Measurements from ENCODE around the gene EBI3. TPM values are rescaled to one million over a fixed set of nuclear protein-coding genes. Genes with fewer than 3 reads are reported as not detected.
A peak's percentile ranks its signal among the peaks of the same experiment; 100 is the strongest.

Gene EBI3
- total and polyA plus RNA-seq, 4 experiments from 2014 or later: 0.26 TPM; not detected in 3

- CTCF ChIA-PET (ENCODE audit: partially characterized antibody): interaction anchor here (0.7 to 1.1 kb wide), 6 partner anchors 20 to 224 kb away, joined by 3 to 6 read pairs (median 3); partner anchors contain the start of gene SH3GL1
- Mint-ChIP-seq H3K27me3 (peaks cover 0 to 2% of the 10 kb centered on the region in 2 donors), H3K4me1 (peaks cover 6 to 31% (median 20%) of the 10 kb centered on the region in 4 donors), H3K27ac (peak within 1 kb of the TSS; percentile 97 to 100 (median 99)), H3K36me3 (peaks cover 26 to 37% of the 10 kb centered on the region in 2 donors), H3K9me3 (peaks cover 0 to 12% (median 5%) of the 10 kb centered on the region in 8 donors), H3K4me3 (peak within 1 kb of the TSS; percentile 91 to 98 (median 96))
- H3K27me3 ChIP-seq (ENCODE audit: insufficient read depth, low read length): no peaks in the 10 kb centered on the region
- peak; percentile 98 to 100 (median 99) for DNase-seq
- peak within 1 kb of the TSS; percentile 99 for H3K27ac ChIP-seq (ENCODE audit: low read depth, low read length)
- POLR2A ChIA-PET (ENCODE audit: partially characterized antibody): interaction anchor here (0.7 to 3.2 kb wide), 30 partner anchors 10 to 1406 kb away, joined by 3 to 36 read pairs (median 4); partner anchors contain the start of genes CHAF1A, DPP9, EEF2 and HDGFL2
- H3K4me1 ChIP-seq (ENCODE audit: insufficient read depth, low read length): peaks cover 16% of the 10 kb centered on the region
- intact Hi-C loops (cut with micrococcal nuclease): loop anchor here (1.0 kb wide), 7 partner anchors 65 to 240 kb away; partner anchors contain the start of genes ANKRD24, CHAF1A, MPND and PIAS4
- H3K9me3 ChIP-seq (ENCODE audit: control insufficient read depth in 1 of 2, low read length in 2 of 2): no peaks in the 10 kb centered on the region
- H3K4me3 ChIP-seq (ENCODE audit: low read length in 2 of 2): peak within 1 kb of the TSS; percentile 88 to 89
- peaks cover 38% of the 10 kb centered on the region for H3K36me3 ChIP-seq (ENCODE audit: insufficient read depth, low read length)
These were observed 17.7 kb downstream of the EBI3 start, which contains the start of gene YJU2 for GRCh38 chr19:4246767-4247593. Gene YJU2 (plus strand): TSS chr19:4247080. CDS start chr19:4247147, 67 bp downstream.

GRCh38 chr19:4256563-4256962 lies 27.2 kb downstream of the EBI3 start:
- peaks cover 46 to 61% of the 10 kb centered on the region in 2 donors for H3K36me3 Mint-ChIP-seq
- H3K4me1 ChIP-seq (ENCODE audit: insufficient read depth, low read length): no peaks in the 10 kb centered on the region
- H3K36me3 ChIP-seq (ENCODE audit: insufficient read depth, low read length): peaks cover 46% of the 10 kb centered on the region
- POLR2A ChIA-PET (ENCODE audit: partially characterized antibody): no interaction called here
- no peak overlapping the region for H3K4me3 Mint-ChIP-seq
- H3K9me3 ChIP-seq (ENCODE audit: control insufficient read depth in 1 of 2, low read length in 2 of 2): no peaks in the 10 kb centered on the region
- no peaks in the 10 kb centered on the region for H3K27me3 Mint-ChIP-seq
- CTCF ChIA-PET (ENCODE audit: partially characterized antibody): interaction anchor here (1.4 kb wide), 1 partner anchor 10 kb away, joined by 10 read pairs; no protein-coding TSS in a partner anchor
- H3K27ac ChIP-seq (ENCODE audit: low read depth, low read length): no peak overlapping the region
- peaks cover 0 to 5% (median 0%) of the 10 kb centered on the region in 8 donors for H3K9me3 Mint-ChIP-seq
- no peak overlapping the region for H3K4me3 ChIP-seq (ENCODE audit: low read length in 2 of 2)
- peaks cover 0 to 4% (median 3%) of the 10 kb centered on the region in 4 donors for H3K4me1 Mint-ChIP-seq
- intact Hi-C loops (cut with micrococcal nuclease): no loop called here
- DNase-seq: no peak
- H3K27me3 ChIP-seq (ENCODE audit: insufficient read depth, low read length): no peaks in the 10 kb centered on the region
- H3K27ac Mint-ChIP-seq: peak overlapping the region in 1 of 7 donors; percentile 38

GRCh38 chr19:4257025-4257424 lies 27.7 kb downstream of the EBI3 start:
- Histone ChIP-seq H3K9me3 (ENCODE audit: control insufficient read depth in 1 of 2, low read length in 2 of 2) (no peaks in the 10 kb centered on the region), H3K4me1 (ENCODE audit: insufficient read depth, low read length) (no peaks in the 10 kb centered on the region), H3K4me3 (ENCODE audit: low read length in 2 of 2) (no peak overlapping the region), H3K36me3 (ENCODE audit: insufficient read depth, low read length) (peaks cover 45% of the 10 kb centered on the region), H3K27ac (ENCODE audit: low read depth, low read length) (no peak overlapping the region), H3K27me3 (ENCODE audit: insufficient read depth, low read length) (no peaks in the 10 kb centered on the region)
- Mint-ChIP-seq H3K36me3 (peaks cover 46 to 60% of the 10 kb centered on the region in 2 donors), H3K27me3 (no peaks in the 10 kb centered on the region), H3K4me3 (no peak overlapping the region), H3K27ac (peak overlapping the region in 1 of 7 donors; percentile 38), H3K9me3 (peaks cover 0 to 5% (median 0%) of the 10 kb centered on the region in 8 donors), H3K4me1 (peaks cover 0 to 4% (median 3%) of the 10 kb centered on the region in 4 donors)
- POLR2A ChIA-PET (ENCODE audit: partially characterized antibody): no interaction called here
- no peak for DNase-seq
- CTCF ChIA-PET (ENCODE audit: partially characterized antibody): interaction anchor here (1.4 kb wide), 1 partner anchor 10 kb away, joined by 10 read pairs; no protein-coding TSS in a partner anchor
- intact Hi-C loops (cut with micrococcal nuclease): no loop called here

GRCh38 chr19:4258181-4258580 lies 28.9 kb downstream of the EBI3 start:
- Histone ChIP-seq H3K4me3 (ENCODE audit: low read length in 2 of 2) (no peak overlapping the region), H3K36me3 (ENCODE audit: insufficient read depth, low read length) (peaks cover 40% of the 10 kb centered on the region), H3K27ac (ENCODE audit: low read depth, low read length) (no peak overlapping the region), H3K27me3 (ENCODE audit: insufficient read depth, low read length) (no peaks in the 10 kb centered on the region), H3K4me1 (ENCODE audit: insufficient read depth, low read length) (no peaks in the 10 kb centered on the region), H3K9me3 (ENCODE audit: control insufficient read depth in 1 of 2, low read length in 2 of 2) (no peaks in the 10 kb centered on the region)
- peaks cover 0 to 5% (median 3%) of the 10 kb centered on the region in 4 donors for H3K4me1 Mint-ChIP-seq
- no peak overlapping the region for H3K27ac Mint-ChIP-seq
- no peak for DNase-seq
- intact Hi-C loops (cut with micrococcal nuclease): no loop called here
- CTCF ChIA-PET (ENCODE audit: partially characterized antibody): no interaction called here
- peaks cover 0 to 3% (median 0%) of the 10 kb centered on the region in 8 donors for H3K9me3 Mint-ChIP-seq
- no peak overlapping the region for H3K4me3 Mint-ChIP-seq
- H3K27me3 Mint-ChIP-seq: no peaks in the 10 kb centered on the region
- POLR2A ChIA-PET (ENCODE audit: partially characterized antibody): no interaction called here
- H3K36me3 Mint-ChIP-seq: peaks cover 39 to 56% of the 10 kb centered on the region in 2 donors

- no peaks in the 10 kb centered on the region for H3K27me3 Mint-ChIP-seq
- H3K36me3 Mint-ChIP-seq: peaks cover 28 to 54% of the 10 kb centered on the region in 2 donors
- intact Hi-C loops (cut with micrococcal nuclease): no loop called here
- peaks cover 0 to 1% (median 0%) of the 10 kb centered on the region in 8 donors for H3K9me3 Mint-ChIP-seq
- no peak overlapping the region for H3K27ac Mint-ChIP-seq
- H3K27ac ChIP-seq (ENCODE audit: low read depth, low read length): no peak overlapping the region
- ChIA-PET CTCF (ENCODE audit: partially characterized antibody) (no interaction called here), POLR2A (ENCODE audit: partially characterized antibody) (interaction anchor here (0.9 kb wide), 1 partner anchor 12 kb away, joined by 4 read pairs; no protein-coding TSS in a partner anchor)
- peaks cover 4 to 11% (median 8%) of the 10 kb centered on the region in 4 donors for H3K4me1 Mint-ChIP-seq
- H3K4me1 ChIP-seq (ENCODE audit: insufficient read depth, low read length): peaks cover 7% of the 10 kb centered on the region
- H3K4me3 Mint-ChIP-seq: no peak overlapping the region
- no peak overlapping the region for H3K4me3 ChIP-seq (ENCODE audit: low read length in 2 of 2)
- H3K27me3 ChIP-seq (ENCODE audit: insufficient read depth, low read length): no peaks in the 10 kb centered on the region
- peaks cover 29% of the 10 kb centered on the region for H3K36me3 ChIP-seq (ENCODE audit: insufficient read depth, low read length)
- DNase-seq: no peak
- no peaks in the 10 kb centered on the region for H3K9me3 ChIP-seq (ENCODE audit: control insufficient read depth in 1 of 2, low read length in 2 of 2)
These were observed 31.4 kb downstream of the EBI3 start for GRCh38 chr19:4260613-4261191.

GRCh38 chr19:4264812-4265211 lies 35.5 kb downstream of the EBI3 start:
- peak overlapping the region in 5 of 8 donors; percentile 17 to 49 (median 29) for H3K4me3 Mint-ChIP-seq
- H3K9me3 Mint-ChIP-seq: peaks cover 0 to 1% (median 0%) of the 10 kb centered on the region in 8 donors
- Histone ChIP-seq H3K27me3 (ENCODE audit: insufficient read depth, low read length) (no peaks in the 10 kb centered on the region), H3K4me1 (ENCODE audit: insufficient read depth, low read length) (peaks cover 7% of the 10 kb centered on the region), H3K36me3 (ENCODE audit: insufficient read depth, low read length) (peaks cover 38% of the 10 kb centered on the region), H3K9me3 (ENCODE audit: control insufficient read depth in 1 of 2, low read length in 2 of 2) (no peaks in the 10 kb centered on the region), H3K27ac (ENCODE audit: low read depth, low read length) (no peak overlapping the region), H3K4me3 (ENCODE audit: low read length in 2 of 2) (no peak overlapping the region)
- POLR2A ChIA-PET (ENCODE audit: partially characterized antibody): interaction anchor here (1.1 kb wide), 1 partner anchor 18 kb away, joined by 4 read pairs; the partner anchor contains the start of gene YJU2
- peak overlapping the region; percentile 55 to 87 (median 66) for H3K27ac Mint-ChIP-seq
- peaks cover 33 to 55% of the 10 kb centered on the region in 2 donors for H3K36me3 Mint-ChIP-seq
- CTCF ChIA-PET (ENCODE audit: partially characterized antibody): interaction anchor here (0.9 to 5.8 kb wide), 3 partner anchors 88 to 265 kb away, joined by 4 to 61 read pairs (median 4); no protein-coding TSS in a partner anchor
- intact Hi-C loops (cut with micrococcal nuclease): no loop called here
- peak in 4 of 5 donors; percentile 18 to 36 (median 28) for DNase-seq
- H3K27me3 Mint-ChIP-seq: no peaks in the 10 kb centered on the region
- H3K4me1 Mint-ChIP-seq: peaks cover 12 to 23% (median 15%) of the 10 kb centered on the region in 4 donors
